HG03095 (cell line): ENCODE data around the gene COL8A2.

Experiments used
- ATAC-seq: cut with Tn5 transposase; IDR thresholded peaks from one replicate; pipeline ENCODE4 v1.9.1; 2021; ENCODE audit warnings: moderate library complexity; ENCODE audit not compliant: unreplicated experiment

The COL8A2 gene

GRCh38 chr1:36157973-36158826 is 33.2 kb upstream of the COL8A2 start:
- no peak for ATAC-seq

GRCh38 chr1:36157115-36157903 is 32.3 kb upstream of the COL8A2 start:
- no peak for ATAC-seq

- no peak for ATAC-seq
These were observed 31.5 kb upstream of the COL8A2 start for GRCh38 chr1:36156329-36157114.

- peak; percentile 41 for ATAC-seq
These were observed 30.6 kb upstream of the COL8A2 start, which contains the start of gene MAP7D1 for GRCh38 chr1:36155408-36156328. MAP7D1 (plus strand) TSS chr1:36156160; CDS start chr1:36156418, 258 bp downstream.

- ATAC-seq, result no peak
These were observed 29.9 kb upstream of the COL8A2 start for GRCh38 chr1:36154765-36155407.

- no peak for ATAC-seq
These were observed 29.3 kb upstream of the COL8A2 start for GRCh38 chr1:36154335-36154734.

- no peak for ATAC-seq
These were observed 28.5 kb upstream of the COL8A2 start for GRCh38 chr1:36153476-36153875.

- no peak for ATAC-seq
These were observed 26.8 kb upstream of the COL8A2 start for GRCh38 chr1:36151845-36152203.

GRCh38 chr1:36151134-36151844 is 26.3 kb upstream of the COL8A2 start:
- no peak for ATAC-seq

GRCh38 chr1:36150296-36151133 is 25.5 kb upstream of the COL8A2 start:
- ATAC-seq, result peak; percentile 43

- no peak for ATAC-seq
These were observed 24.9 kb upstream of the COL8A2 start for GRCh38 chr1:36149973-36150295.

GRCh38 chr1:36149237-36149972 is 24.4 kb upstream of the COL8A2 start, which contains the start of gene TRAPPC3:
TRAPPC3 (minus strand) TSS chr1:36149486; CDS start chr1:36149378, 108 bp downstream.
- peak; percentile 82 for ATAC-seq

- no peak for ATAC-seq
These were observed 23.8 kb upstream of the COL8A2 start for GRCh38 chr1:36148821-36149236.

- no peak for ATAC-seq
These were observed 19.4 kb upstream of the COL8A2 start for GRCh38 chr1:36144413-36144812.

GRCh38 chr1:36143424-36143823 is 18.4 kb upstream of the COL8A2 start:
- no peak for ATAC-seq

GRCh38 chr1:36142121-36142520 is 17.1 kb upstream of the COL8A2 start:
- no peak for ATAC-seq

GRCh38 chr1:36139521-36139920 is 14.5 kb upstream of the COL8A2 start:
- ATAC-seq, result no peak
